IPS-NIHi7 (cell line): ENCODE results near the gene POU4F1.
A peak's percentile ranks its signal among the peaks of the same experiment; 100 is the strongest.
"Not testable (repeated sequence)": the region's sequence is repeated elsewhere in the genome, so short reads cannot be mapped to it uniquely, and the experiment has no call there.

Experiments used
- DNase-seq: peaks from one replicate; pipeline ENCODE4 v3.0.0; 2012; ENCODE audit warnings: mixed read lengths; ENCODE audit errors: extremely low spot score

Gene POU4F1, protein sequence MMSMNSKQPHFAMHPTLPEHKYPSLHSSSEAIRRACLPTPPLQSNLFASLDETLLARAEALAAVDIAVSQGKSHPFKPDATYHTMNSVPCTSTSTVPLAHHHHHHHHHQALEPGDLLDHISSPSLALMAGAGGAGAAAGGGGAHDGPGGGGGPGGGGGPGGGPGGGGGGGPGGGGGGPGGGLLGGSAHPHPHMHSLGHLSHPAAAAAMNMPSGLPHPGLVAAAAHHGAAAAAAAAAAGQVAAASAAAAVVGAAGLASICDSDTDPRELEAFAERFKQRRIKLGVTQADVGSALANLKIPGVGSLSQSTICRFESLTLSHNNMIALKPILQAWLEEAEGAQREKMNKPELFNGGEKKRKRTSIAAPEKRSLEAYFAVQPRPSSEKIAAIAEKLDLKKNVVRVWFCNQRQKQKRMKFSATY

DNA sequence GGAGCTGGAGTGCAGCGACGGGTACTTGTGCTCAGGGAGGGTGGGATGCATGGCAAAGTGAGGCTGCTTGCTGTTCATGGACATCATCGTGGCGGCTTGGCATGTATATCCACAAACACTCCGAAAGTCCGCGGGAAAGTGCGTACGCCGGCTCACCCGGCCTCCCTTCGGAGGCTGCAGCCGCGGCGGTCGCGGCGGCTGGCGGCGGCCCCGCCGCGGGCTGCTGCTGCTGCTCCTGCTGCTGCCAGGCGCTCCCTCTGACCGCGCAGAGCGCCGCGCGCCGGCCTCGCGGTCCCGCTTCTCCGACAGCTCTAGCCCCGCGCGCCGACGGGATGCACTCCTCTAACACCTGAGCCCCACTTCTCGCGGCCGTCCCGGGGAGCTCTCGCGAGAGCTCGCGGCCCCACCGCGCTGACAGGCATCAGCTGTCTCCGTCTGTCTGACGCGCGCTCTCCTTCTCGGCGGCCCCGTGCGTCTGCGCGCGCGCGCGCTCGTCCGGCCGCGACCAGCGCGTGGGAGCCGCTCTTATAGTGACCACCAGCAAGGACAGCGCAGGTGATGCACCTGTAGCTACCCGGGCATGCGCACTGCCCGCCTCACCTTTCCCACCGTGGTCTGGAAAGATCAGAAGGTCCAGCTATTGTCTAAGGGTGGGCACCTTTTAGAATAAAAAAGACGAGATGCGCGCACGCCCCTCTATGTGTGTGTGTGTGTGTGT lies at the start of gene POU4F1:
TSS of gene POU4F1 (minus strand) at position 313 of the 718 bp plus-strand sequence. CDS start at position 87, 226 bp downstream.
- peak; percentile 79 for DNase-seq

DNA sequence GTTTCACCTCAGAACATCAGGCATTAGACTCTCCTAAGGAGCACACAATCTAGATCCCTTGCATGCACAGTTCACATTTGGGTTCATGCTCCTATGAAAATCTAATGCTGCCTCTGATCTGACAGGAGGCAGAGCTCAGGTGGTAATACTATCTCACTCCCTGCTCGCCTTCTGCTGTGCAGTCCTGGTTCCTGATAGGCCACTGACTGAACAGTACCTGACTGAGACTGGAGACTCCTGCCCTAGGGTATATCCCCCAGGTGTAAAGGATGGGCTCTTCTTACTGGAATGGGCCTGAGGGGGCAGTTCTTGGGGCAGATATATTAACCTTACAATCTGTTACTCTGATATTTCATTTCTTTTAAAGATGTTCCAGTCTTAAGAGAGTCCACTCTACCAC lies 49.3 kb upstream of the POU4F1 start:
- no peak for DNase-seq

DNA sequence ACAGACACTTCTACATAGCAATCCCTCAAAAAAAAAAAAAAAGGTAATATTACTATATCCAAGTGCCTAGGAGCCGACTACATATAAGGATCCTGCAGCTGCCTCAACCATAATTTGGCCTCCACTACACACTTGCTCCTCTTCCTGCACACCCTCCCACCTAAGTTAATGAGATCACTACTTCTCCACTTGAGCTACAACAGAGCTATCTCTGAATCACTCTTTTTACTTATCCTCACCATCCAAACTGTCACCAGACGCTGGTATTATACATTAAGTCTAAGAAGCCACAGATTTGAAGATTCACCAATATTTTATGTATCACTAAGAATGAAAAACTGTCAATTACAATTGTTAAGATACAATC lies 47.3 kb upstream of the POU4F1 start:
- DNase-seq: no peak

DNA sequence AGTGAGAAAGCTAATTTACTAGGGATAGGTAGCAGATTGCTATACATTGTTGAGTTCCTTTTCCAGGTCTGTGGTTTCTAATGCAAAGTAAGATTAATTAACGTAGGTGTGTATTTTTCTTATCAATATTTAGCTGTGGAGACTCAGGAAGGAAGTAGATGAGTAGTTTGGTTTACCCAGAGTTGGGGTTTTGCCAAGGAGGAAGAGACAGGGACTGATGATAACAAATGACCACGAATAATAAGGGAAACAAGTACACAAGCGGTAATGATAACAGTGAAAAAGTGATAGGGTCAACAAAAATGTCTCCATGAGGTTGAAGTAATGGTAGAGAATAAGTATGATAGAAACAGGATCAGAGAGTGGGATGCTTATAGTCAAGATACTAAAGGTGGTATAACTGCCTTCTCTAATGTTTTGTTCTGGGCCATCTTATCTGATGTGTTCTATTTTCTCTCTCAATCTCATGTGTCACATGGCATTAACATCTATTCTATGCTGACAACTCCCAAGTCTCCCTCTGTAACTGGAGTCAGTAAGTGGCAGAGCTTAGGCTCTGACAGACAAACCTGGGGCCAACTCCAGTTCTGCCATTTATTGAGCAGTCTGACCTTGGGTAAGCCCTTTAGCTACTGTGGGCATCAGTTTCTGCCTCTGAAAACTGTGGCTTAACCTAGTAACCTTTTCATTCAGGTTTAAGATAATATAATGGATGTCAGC lies 46.8 kb upstream of the POU4F1 start:
- no peak for DNase-seq

DNA sequence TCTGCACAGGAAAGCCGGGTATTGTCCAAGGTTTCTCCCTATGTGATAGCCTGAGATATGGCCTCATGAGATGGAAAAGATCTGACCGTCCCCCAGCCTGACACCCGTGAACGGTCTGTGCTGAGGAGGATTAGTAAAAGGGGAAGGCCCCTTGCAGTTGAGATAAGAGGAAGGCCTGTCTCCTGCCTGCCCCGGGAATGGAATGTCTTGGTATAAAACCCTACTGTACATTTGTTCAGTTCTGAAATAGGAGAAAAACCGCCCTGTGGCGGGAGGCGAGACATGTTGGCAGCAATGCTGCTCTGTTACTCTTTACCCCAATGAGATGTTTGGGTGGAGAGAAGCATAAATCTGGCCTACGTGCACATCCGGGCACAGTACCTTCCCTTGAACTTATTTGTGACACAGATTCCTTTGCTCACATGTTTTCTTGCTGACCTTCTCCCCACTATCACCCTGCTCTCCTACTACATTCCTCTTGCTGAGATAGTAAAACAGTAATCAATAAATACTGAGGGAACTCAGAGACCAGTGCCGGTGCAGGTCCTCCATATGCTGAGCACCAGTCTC lies 43.8 kb upstream of the POU4F1 start:
- DNase-seq: not testable (repeated sequence)

DNA sequence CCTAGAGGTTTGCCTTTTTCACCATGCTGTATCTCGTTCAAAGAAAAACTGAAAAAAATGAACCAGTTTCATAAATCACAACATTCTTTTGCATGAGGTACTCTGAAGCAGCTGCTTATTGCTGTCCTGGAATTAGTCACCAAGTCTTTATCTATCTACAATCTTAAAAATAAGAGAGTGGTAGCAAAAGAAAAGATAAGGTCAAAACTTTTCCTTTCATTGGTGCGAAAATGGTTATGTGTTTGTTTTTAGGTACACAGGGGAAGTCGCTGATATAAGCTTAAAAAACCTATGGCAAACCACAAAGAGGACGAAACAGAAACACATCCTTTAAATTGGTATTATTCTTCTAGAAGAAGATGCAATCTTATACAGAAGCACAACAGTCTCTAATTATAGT lies 34.9 kb upstream of the POU4F1 start:
- DNase-seq: no peak

DNA sequence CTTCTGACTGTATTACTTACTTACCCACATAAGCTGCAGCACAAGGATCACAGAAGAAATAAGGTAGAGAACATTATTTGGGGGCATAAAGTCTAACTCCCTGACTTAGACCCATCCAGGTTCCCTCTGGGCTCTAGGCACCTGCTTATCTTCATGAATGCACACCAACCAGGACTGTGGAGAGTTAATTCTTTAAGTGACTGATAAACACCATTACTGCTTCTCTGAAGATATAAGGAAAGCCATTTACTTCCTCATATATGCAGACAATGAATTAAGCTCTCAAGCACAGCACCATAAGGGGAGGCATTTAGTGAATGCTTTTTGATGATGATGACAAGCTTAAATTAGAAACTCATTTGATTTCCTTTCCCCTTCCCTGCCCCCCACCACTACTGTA lies 33.1 kb upstream of the POU4F1 start:
- no peak for DNase-seq

DNA sequence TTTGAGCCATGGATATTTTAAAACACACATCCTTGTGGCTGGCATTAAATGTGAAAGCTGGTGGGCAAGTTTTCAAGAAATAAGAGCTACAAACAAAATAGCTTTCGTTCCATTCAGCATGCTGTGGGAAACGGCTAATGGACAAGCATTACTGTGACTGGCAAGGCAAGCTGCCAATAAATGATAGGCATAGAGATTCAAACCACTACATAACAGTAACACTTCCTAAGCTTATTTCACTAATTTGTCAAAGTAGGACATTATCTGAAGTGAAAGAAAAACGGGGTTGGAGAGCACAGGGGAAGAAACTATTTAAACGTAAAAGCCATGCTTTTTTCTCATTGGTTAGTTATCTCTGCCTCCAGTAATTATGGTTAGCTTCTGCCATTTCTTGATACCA lies 29.6 kb upstream of the POU4F1 start:
- DNase-seq: no peak

DNA sequence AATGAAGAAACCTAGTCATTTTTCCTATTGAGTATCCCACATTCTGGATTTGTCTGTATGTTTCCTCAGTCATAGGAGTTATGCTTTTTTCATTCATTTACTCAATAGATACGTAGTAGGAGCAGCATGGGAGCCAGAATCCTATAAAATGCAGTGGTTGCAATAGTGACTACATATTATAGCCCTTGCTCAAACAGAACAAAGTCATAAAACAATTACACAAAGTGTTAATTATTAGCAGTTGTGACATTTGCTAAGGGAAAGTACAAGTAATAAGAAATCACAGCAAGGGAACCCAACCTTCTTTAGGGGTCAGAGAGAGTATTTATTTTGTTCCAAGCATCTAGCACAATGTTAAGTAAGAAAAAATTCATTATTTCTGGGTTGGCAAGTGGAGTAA lies 27.7 kb upstream of the POU4F1 start:
- DNase-seq: no peak

DNA sequence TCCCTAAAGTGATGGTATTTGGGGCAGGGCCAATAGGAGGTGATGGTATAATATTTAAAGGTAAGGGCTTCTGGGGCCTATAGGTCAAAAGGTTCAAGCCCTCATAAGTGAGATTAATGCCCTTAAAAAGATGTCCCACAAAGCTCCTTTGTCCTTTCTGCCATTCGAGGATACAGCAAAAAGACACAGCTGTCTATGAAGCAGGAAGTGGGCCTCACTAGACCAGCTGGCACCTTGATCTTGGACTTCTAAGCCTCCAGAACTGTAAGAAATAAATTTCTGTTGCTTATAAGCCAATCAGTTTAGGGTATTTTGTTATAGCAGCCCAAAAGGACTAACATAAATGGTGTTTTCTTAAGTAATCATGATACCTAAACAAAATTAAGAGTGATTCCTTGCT lies 27.2 kb upstream of the POU4F1 start:
- DNase-seq: no peak

DNA sequence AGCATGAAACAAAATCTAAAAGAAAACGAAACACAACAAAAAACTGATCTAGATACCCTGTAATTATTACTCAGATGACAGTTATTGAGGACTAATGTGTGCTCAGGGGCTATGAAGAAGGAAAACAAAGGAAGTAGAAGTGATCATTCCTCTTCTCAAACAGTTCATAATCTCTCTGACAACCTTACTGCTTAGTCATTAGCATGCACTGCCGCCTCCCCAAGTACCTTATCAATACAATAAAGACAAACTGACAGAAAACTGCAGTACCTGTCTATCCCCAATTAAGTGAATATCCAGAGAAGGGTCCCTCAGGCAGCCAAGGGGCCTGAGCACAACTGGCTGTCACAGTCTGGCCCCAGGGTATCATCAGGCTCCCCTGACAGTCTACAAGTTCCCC lies 22.0 kb upstream of the POU4F1 start:
- no peak for DNase-seq

DNA sequence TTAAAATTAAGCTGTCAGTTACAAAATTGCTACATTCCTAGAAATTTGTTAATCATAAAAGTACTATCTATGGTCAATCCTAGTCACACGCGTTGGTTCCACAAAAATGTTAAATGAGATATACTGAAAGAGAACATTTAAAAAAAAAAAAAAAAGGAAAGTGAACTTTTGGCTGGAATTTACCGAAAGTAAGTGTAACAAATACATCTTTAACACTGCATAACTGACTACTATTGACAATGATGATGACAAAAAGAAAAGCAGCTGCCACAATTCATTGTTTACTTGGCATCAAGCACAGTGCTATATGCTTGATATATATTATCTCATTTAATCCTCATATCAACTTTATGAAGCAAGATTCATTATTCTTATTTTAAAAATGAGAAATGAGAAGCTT lies 19.8 kb upstream of the POU4F1 start:
- no peak for DNase-seq

DNA sequence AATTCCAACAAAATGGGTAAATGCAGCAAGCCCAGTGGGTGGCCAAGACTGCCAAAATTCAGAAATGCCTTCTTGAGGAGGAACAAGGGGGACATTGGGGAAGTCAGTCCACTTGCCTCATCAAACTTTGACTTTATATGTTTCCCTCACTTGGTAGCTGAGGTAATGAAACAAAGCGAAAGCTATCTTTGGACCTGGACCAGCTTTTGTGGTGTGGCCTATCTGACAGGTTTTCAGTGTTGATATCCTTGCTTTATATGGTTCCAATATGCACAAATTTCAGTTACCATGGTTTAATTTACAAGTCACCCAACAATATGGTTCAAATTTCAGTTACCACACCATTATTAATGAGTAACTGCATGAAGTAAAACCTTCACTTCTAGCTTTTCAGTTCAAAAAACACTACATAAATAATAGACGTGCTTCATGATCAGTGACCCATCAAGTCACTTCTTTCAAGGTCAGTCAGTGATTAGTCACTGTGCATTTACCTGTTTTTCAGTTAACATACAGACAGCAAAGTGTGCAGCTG lies 17.7 kb upstream of the POU4F1 start:
- no peak for DNase-seq

DNA sequence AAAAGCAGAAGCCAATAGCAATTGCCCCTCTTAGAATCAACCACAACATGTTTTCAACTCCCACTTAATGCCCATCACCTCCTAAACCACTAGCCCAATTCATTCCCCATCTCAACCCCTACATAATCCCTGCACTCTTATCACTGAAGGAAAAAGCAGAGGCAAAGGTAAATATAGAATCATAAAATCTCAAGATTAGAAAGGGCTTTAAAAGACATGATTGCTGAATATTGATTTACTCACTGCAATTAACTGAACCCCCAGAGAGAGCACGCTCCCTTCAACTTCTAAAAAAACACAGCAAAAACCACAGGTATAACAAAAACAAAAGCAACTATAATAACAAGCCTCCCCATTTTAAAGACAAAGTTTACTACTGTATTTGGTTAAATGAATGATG lies 15.1 kb upstream of the POU4F1 start:
- no peak for DNase-seq

DNA sequence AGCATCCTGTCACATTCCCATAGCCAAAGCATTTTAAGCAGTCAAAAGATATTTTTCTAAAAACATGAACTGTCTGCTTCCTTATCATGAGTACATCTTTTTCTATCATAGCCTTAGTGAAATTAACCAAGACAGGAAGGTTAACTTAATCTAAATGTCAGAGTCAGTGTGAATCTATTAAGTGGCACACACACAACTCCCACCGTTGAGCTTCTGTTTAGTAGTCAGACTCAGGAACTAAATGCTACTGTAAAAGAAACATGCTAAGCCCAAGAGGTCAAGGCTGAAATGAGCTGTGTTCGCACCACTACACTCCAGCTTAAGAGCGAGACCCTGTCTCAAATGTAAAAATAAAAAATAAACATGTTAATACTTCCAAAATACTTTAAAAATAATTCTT lies 7.7 kb upstream of the POU4F1 start:
- no peak for DNase-seq

DNA sequence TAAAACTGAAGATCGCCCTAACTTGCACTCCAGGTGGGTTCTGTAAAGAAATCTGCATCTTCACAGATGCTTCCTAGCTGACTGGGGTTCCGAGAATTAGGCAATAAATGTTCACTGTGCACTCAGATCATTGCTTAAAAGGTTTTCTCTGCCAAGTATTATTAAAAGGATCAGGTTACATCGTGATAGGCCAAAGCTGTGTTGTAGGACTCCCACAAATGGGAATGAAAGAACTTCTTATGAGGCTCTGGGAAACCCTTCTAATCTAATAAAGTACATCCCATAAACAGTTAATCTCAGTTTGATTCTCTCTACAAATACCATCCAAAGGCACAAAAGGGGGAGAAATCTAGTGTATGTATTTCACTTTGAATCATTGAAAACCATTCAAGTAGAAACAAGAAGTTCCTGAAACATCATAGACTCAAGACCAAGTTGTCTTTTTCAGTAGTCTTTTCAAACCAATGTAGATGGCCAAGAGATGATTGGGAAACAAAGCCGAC lies 7.1 kb upstream of the POU4F1 start:
- DNase-seq: no peak

DNA sequence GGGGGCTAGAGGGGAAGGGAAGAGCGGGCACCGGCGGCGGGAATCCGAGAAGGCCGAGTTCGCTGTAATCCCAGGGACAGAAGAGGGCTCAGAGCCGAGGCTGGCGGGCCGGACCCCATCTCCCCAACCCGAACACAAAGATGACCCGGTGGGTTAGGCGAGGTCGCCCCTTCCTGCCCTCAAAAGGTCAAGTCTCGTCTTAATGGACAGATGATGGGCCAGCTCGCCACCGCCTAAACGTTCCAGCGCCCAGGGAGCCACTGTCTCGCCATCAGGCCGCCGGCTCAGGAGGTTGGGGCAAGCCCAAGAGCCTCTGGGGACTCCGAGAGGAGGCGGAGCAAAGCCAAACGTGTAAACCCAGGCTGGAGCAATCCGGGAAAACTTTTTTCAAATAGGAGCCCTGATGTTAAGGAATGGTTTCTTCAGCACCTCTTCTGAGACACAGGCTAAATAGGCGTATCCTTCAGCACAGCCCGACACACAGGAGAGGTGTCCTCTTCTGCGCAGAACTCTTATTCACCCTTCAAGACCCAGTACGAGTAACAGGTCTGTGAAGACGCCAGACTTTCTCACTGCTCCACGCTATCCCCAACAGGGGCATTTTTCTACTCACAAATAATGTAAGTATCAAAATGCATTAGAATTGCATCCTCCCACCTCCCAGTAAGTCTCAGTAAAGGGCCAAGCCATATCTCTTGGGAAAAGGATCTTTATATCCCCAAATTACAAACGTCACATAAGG lies 6.3 kb upstream of the POU4F1 start:
- peak; percentile 67 for DNase-seq

DNA sequence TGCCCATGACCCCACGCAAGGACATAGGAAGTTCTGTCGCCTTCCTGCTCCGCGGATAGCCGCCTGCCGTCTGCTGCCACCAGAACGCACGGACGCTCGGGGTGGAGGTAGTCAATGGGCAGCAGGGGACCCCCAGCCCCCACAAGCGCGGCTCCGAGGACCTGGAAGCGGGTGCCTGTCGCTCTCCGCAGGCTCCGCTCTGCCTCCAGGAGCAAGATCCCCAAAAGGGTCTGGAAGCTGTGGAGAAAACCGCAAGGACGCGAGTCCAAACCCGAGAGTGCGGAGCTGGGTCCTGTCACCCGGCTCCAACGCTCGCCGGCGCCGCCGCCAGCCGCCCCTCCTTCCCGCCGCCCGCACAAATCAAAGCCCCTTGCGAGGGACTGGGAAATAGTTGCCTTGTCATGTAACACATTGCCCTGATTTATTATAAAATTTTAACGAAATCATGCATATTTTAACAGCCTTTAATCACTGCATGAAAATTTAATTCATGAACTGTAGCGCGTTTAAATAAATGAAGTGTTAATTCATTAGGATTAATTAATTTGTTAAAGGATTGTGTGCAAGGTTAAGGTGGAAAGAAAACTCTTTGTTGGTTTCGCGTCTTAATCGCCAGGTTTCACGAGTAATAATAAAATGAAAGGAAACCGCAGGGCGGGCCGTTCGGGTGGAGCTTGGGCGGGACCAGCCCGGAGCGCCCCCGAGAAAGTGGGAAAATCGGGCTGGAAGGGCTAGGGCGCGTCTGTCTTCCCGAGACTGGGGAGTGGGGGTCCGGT lies 5.5 kb upstream of the POU4F1 start:
- peak; percentile 22 for DNase-seq

DNA sequence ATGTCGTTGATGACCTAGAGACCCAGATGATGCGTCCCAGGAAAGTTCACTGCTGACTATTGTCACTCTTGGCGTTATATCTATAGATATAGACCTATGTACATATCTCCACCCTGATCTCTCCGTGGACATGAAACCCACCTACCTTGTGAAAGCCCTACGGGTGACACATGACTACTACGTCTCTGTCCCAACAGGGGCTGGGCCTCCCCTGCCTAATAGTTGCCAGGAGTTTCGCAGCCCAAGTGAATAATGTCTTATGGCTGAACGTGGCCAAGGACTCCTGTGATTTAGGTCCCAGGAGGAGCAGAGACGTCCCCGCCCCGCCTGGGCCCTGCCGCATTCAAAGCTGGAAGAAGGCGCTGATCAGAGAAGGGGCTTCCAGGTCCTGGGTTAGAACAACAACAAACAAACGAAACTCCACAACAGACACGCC lies 4.9 kb upstream of the POU4F1 start:
- DNase-seq: no peak
